LNCaP clone FGC (cell line): ENCODE measurements around the gene LMF2.
A peak's percentile ranks its signal among the peaks of the same experiment; 100 is the strongest.

Experiments
- DNase-seq: peaks from one replicate; pipeline ENCODE4 v3.0.0-alpha.2; 2011; ENCODE audit warnings: low read depth
- H3K4me3 ChIP-seq: 2 replicates; pipeline ENCODE4 v1.5.1; 2011; ENCODE audit warnings: mild to moderate bottlenecking, low read depth, low read length, control low read depth
- CTCF ChIP-seq: IDR thresholded peaks from 2 replicates; pipeline ENCODE4 v1.5.1; 2012; ENCODE audit warnings: mild to moderate bottlenecking; ENCODE audit not compliant: control insufficient read depth, insufficient read depth; ENCODE audit errors: extremely low read depth

The LMF2 gene

DNA sequence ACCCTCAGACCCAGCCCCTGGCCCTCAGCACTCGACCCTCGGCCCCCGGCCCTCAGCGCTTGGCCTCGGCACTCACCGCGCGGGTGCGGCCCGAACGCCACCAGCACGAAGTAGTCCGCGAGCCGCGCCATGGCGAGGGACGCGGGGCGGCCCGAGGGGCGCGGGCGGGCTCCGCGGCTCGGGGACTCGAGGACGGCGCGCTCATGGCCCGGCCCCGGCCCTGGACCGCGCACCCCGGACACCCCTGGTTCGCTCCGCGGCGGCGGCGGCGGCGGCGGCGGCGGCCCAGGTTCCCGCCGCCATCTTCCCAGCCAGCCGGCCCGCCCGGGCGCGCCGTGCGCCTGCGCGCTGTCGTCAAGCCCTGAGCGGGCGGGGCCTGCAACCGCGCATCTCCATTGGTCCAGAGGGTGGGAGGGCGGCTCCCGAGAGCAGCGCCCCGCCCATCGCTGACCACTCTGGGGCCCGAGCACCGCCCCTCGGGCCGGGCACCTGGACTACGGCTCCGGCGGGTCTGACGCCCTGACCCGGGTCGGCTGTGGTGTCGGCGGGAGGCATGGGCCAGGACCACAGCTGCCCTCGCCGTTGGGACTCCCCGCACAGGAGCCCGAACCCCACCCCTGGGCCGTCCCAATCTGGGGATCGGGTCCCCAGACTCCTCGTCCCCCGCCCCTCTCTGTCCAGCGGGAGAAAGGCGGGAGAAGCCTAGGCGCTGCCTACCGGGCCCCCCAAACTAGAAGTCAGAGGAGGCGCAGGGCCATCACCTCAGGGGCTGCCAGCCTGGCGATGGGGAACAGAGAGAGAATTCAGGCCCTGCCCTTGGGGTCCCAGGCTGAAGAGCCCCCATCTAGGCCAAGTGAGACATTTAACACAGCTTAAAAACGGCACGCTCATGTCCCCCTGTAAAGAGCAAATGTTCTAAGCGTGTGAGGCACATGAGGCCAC lies 32.5 kb downstream of the LMF2 start, which contains the start of gene SBF1:
SBF1 (minus strand) TSS at position 326 of the 942 bp plus-strand sequence; CDS start at position 131, 195 bp downstream.
- no peak for TF ChIP-seq CTCF
- peak within 1 kb of the TSS; percentile 80 for H3K4me3 ChIP-seq
- DNase-seq: peak; percentile 54

GRCh38 chr22:50473855-50474671 lies 33.4 kb downstream of the LMF2 start:
- TF ChIP-seq CTCF: no peak
- DNase-seq: no peak
- peak overlapping the region; percentile 80 for H3K4me3 ChIP-seq

DNA sequence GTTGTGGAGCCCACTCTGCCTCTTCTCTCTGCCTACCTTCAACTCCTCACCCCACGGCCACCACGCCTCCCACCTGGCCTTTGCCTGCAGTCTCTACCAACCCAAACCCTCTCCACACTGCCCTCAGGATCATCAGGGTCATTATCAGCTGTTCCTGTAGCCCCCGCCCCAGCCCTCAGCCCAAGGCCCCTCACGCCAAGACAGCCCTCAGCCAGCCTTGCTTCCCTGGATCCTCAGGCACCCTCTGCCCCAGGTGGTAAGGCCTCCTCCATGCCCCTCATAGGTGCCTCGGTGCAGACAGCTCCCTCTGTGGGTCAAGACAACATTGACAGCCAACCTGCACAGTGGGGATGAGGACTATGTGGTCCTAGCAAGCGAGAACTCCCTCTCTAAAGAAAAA lies 34.4 kb downstream of the LMF2 start:
- H3K4me3 ChIP-seq: peak overlapping the region; percentile 80; the same call in 1 of the 2 replicates
- no peak for DNase-seq
- TF ChIP-seq CTCF: peak; percentile 23; the same call in 1 of the 2 replicates

DNA sequence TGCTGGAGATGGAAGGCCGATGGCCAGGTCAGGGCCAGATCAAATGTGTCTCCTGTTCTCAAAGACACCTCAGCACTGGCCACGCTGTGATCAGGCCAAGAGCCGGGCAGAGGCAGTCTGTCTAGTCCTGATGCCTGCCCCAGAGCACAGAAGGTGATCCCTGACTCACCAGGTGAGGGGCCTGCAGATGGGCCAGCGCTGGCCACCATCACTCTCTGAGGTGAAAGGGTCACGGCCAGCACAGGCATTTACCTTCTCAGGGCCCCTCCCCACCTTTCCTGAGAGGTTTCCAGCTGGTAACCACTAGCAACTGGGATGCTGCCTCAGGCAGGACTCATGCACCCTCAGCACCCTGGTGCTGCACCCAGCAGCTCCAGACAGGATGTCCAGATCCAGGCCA lies 35.5 kb downstream of the LMF2 start:
- TF ChIP-seq CTCF: no peak
- no peak for DNase-seq
- H3K4me3 ChIP-seq: no peak overlapping the region

GRCh38 chr22:50471197-50471847 lies 36.2 kb downstream of the LMF2 start:
- no peak for TF ChIP-seq CTCF
- H3K4me3 ChIP-seq: no peak overlapping the region
- no peak for DNase-seq

DNA sequence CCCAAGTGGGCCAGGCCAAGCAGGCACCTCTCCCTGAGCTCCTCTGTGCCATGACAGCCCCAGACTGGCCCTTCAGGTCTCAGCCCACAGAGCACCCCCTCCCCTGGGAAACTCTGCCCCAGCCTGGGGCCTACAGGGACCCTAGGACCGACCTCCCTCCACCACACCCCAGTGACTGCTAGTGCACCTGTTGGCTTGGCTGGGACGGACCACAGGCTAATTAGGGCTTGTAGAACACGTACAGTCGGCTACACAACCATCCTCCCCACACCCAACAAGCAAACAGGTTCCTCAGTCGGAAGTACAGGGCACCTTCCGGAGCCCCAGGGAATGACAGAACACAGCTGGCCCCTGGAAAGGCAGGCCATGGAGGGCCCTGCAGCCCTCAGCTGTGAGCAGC lies 37.0 kb downstream of the LMF2 start:
- H3K4me3 ChIP-seq: no peak overlapping the region
- DNase-seq: no peak
- no peak for TF ChIP-seq CTCF
